Coronary artery (tissue), 2 donors: ENCODE data around the gene ALS2.

Source experiments
- DNase-seq: peaks from one replicate; pipeline ENCODE4 v3.0.0-alpha.2; 2017; ENCODE audit warnings: low spot score
- H3K27ac ChIP-seq, 2 donors: fragments of 200-600 bp; sonication (generic); one replicate each; pipeline ENCODE4 v1.5.1; 2016 to 2019
- H3K4me3 ChIP-seq: fragments of 200-600 bp; sonication (generic); 2 replicates; pipeline ENCODE4 v1.5.1; 2016; ENCODE audit warnings: mild to moderate bottlenecking, moderate library complexity
- TF ChIP-seq, protein P1 (sequence below): fragments of 200-600 bp; sonication (generic); IDR thresholded peaks from one replicate; pipeline ENCODE4 v1.5.1; 2019; ENCODE audit warnings: antibody characterized with exemption

The ALS2 gene

DNA sequence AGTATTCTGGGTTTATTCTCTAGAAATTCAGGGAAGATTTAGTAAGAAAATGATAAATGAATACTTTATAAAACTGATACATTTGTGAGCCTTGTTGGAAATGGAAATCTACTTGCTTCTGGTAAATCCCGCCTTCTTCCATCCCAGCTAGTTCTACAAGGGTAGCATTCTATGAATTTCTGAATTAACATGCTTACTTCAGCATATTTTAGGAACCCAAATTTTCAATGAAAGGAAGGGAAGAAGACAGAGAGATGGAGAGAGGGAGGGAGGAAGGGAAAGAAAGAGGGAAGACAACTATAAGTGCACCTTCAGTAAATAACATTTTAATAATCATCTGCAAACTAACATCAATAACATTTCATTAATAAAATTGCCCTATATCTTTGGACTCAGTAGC is 110.9 kb downstream of the ALS2 start:
- no peak overlapping the region for H3K4me3 ChIP-seq
- no peak overlapping the region for H3K27ac ChIP-seq
- no peak for DNase-seq
- TF ChIP-seq, protein P1, sequence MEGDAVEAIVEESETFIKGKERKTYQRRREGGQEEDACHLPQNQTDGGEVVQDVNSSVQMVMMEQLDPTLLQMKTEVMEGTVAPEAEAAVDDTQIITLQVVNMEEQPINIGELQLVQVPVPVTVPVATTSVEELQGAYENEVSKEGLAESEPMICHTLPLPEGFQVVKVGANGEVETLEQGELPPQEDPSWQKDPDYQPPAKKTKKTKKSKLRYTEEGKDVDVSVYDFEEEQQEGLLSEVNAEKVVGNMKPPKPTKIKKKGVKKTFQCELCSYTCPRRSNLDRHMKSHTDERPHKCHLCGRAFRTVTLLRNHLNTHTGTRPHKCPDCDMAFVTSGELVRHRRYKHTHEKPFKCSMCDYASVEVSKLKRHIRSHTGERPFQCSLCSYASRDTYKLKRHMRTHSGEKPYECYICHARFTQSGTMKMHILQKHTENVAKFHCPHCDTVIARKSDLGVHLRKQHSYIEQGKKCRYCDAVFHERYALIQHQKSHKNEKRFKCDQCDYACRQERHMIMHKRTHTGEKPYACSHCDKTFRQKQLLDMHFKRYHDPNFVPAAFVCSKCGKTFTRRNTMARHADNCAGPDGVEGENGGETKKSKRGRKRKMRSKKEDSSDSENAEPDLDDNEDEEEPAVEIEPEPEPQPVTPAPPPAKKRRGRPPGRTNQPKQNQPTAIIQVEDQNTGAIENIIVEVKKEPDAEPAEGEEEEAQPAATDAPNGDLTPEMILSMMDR: no peak

DNA sequence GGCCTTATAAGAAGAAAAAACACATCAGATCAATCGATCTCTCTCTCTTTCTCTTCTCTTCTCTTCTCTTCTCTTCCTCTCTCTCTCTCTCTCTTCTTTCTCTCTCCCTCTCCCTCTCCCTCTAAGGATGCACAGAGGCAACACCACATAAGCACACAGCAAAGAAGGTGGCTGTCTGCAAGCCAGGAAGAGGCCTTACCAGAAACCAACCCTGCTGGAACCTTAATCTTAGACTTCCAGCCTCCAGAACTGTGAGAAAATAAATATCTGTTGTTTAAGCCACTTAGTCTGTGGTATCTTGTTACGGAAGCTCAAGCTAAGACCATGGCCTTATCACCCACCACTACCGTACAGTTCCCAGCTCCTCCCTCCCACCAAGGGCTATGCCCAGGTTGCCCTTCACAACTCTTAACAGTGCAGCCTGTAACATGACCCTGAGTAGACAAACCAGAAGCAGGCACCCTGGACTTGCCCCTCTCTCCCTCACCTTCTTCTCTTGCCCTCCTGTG is 112.3 kb downstream of the ALS2 start:
- Histone ChIP-seq H3K4me3 (no peak overlapping the region), H3K27ac (no peak overlapping the region)
- no peak for DNase-seq
- TF ChIP-seq, protein P1: no peak

DNA sequence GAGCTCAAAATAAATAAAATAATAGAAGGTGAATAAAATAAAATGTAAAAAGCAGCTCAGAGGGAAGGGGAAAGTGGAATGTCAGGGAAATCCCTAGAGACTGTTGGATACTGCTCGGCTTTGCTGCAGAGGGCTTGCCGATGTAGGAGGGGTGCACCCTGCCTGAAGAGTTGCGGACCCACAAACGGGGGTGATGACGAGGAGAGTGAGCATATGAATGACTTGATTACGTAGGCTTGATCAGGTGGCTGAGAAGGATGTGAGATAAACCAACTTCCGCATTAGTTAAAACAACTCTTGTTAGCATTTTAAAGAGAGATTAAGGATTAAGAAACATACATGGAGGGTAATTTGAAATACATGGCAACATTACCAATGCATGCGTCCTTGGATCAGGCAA is 116.4 kb downstream of the ALS2 start:
- DNase-seq: no peak
- TF ChIP-seq, protein P1: no peak
- Histone ChIP-seq H3K4me3 (no peak overlapping the region), H3K27ac (no peak overlapping the region)

DNA sequence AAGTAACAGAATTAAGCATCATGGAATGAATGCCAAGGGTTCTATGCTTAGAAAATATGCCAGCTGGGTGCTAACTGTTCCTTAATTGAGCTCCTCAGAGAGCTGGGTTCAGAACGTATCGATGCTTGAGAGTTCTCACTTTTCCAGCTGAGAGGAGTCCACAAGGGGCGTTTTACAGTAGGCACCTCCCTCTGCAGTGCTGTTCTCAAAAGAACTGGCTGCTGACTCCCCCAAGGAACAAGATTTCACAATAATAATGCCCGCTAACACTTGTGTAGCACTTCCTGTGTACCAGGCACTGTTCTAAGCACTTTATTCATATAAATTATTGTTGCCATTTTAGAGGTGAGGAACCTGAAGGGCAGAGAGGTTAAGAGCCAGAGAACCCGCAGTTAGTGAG is 119.4 kb downstream of the ALS2 start:
- Histone ChIP-seq H3K27ac (no peak overlapping the region), H3K4me3 (no peak overlapping the region)
- TF ChIP-seq, protein P1: no peak
- no peak for DNase-seq

DNA sequence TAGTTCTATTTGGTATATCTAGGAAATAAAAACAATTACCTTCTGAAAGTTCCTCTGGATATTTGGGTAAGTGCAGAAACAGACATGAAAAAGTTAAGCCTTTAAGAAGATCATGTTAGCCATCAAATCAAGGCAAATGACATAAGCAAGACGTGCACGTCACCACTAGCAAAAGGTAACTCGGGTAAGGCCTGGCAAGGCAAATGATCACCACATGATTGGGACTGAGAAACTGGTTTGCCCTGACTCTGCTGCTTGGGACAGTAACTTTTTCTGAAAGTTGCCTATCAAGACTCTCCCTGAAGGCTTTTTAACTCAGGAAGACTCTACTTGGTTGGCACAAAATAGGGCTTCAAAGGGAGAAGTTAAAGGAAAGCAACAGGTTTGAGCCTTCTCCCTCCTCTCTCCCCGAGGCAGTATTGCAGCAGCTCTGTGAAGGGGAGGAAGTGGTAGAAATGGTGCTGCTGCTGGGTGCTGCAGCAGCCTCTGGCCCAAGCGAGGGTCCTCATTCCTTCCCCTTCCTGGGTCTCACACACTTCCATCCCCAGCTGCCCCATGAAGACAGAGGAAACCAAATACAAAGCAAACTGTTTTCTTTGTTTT is 120.3 kb downstream of the ALS2 start:
- TF ChIP-seq, protein P1: no peak
- H3K27ac ChIP-seq: no peak overlapping the region
- H3K4me3 ChIP-seq: no peak overlapping the region
- no peak for DNase-seq

DNA sequence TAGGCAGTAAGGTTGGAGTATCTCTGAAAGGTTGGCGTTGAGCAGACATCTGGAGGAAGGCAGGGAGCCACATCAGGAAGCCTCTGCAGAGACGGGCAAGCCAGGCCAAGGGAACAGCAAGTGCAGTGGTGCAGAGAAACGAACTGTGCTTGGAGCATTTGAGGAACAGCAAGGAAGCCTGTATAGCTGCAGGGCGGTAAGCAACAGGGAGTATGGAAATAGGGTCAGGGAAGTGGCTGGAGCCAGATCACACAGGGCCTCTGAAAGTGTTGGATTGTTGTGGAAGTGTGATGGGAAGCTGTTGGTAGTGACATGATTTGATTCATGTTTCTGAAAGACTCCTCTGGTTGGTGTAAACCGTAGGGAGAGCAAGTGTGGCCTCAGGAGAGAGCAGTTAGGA is 124.0 kb downstream of the ALS2 start:
- no peak for DNase-seq
- H3K27ac ChIP-seq: no peak overlapping the region
- TF ChIP-seq, protein P1: no peak
- no peak overlapping the region for H3K4me3 ChIP-seq

DNA sequence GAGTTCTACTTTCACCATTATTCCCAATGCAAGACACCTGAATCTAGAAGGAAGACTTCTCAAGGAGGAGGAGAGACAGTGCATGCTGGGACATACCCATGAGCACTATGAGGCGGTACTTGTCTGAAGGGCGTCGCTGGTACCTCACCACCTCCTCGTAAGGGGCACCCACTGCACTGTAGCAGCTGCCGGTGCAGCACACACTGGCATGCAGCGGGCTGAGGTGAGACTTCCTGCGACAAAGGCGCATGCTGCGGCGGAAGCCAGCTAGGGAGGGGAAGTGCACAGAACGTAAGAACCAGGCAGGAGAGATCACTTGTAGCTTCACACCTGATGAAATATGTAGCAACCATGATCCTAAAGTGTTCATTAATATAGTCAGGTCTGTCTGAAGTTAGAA is 124.6 kb downstream of the ALS2 start:
- DNase-seq: no peak
- Histone ChIP-seq H3K27ac (no peak overlapping the region), H3K4me3 (no peak overlapping the region)
- TF ChIP-seq, protein P1: no peak
